SK-N-SH (cell line): Measurements from ENCODE around the gene SLC2A14. TPM values are rescaled to one million over a fixed set of nuclear protein-coding genes. Genes with fewer than 3 reads are reported as not detected.
"Not testable (repeated sequence)": the region's sequence is repeated elsewhere in the genome, so short reads cannot be mapped to it uniquely, and the experiment has no call there.

Experiments
- CTCF ChIA-PET: fragments of 300-600, 350-600 bp; formaldehyde crosslinking; extraction: SDS; loops from one replicate; lab custom pipeline; 2021; lab: Yijun Ruan, JAX
- POLR2A ChIA-PET: fragments of 350-600 bp; sonication (Branson Sonifier 250); formaldehyde crosslinking; extraction: SDS; loops from one replicate; lab custom pipeline; 2020; ENCODE audit warnings: antibody characterized with exemption, inconsistent platforms; lab: Yijun Ruan, JAX
- DNase-seq: peaks from one replicate; pipeline ENCODE4 v3.0.0; 2012
- H2AFZ ChIP-seq: fragments of 200-600 bp; sonication (generic); 2 replicates; pipeline ENCODE4 v1.8.1; 2016; ENCODE audit warnings: antibody characterized with exemption, mild to moderate bottlenecking, low read depth
- H3F3A ChIP-seq: fragments of 200-600 bp; sonication (generic); replicated peaks from 2 replicates; pipeline ENCODE3; 2016; ENCODE audit warnings: antibody characterized with exemption, mild to moderate bottlenecking; ENCODE audit not compliant: insufficient read depth
- H3K27ac ChIP-seq, 2 experiments: fragments of 200-500 bp in 1 of 2; fragments of 200-600 bp in 1 of 2; sonication (Bioruptor generic) in 1 of 2; sonication (generic), shearing (Covaris generic) in 1 of 2; 2 replicates each; pipeline versions ENCODE4 v1.5.1 to v1.6.1; 2014 to 2016; ENCODE audit warnings: low read depth in 2 of 2, inconsistent platforms in 1 of 2, low read length in 1 of 2, mild to moderate bottlenecking in 1 of 2, mixed read lengths in 1 of 2
- H3K27me3 ChIP-seq: fragments of 200-600 bp; sonication (generic), shearing (Covaris generic); 2 replicates; pipeline ENCODE4 v1.6.1; 2016; ENCODE audit warnings: mixed run types; ENCODE audit not compliant: insufficient read depth
- H3K36me3 ChIP-seq, 2 experiments: fragments of 200-500 bp in 1 of 2; fragments of 200-600 bp in 1 of 2; sonication (Bioruptor generic) in 1 of 2; sonication (generic) in 1 of 2; replicated peaks in 1 of 2; 2 replicates each; pipeline versions ENCODE3 to v1.5.1; 2014 to 2016; ENCODE audit warnings: low read length in 1 of 2, mild to moderate bottlenecking in 1 of 2; ENCODE audit not compliant: insufficient read depth in 2 of 2, control insufficient read depth in 1 of 2
- H3K4me1 ChIP-seq, 2 experiments: fragments of 200-500 bp in 1 of 2; fragments of 200-600 bp in 1 of 2; sonication (Bioruptor generic) in 1 of 2; sonication (generic), shearing (Covaris generic) in 1 of 2; 2 replicates each; pipeline versions ENCODE4 v1.5.1 to v1.6.1; 2014 to 2016; ENCODE audit warnings: low read depth in 1 of 2, low read length in 1 of 2, mixed run types in 1 of 2; ENCODE audit not compliant: insufficient read depth in 2 of 2, control insufficient read depth in 1 of 2
- H3K4me2 ChIP-seq: fragments of 200-600 bp; sonication (generic), shearing (Covaris generic); 2 replicates; pipeline ENCODE4 v1.6.1; 2017; ENCODE audit warnings: mixed run types
- H3K4me3 ChIP-seq, 2 experiments: fragments of 200-500 bp in 1 of 2; fragments of 200-600 bp in 1 of 2; sonication (Bioruptor generic) in 1 of 2; sonication (generic), shearing (Covaris generic) in 1 of 2; 2 replicates each; pipeline versions ENCODE4 v1.5.1 to v1.8.1; 2014 to 2016; ENCODE audit warnings: low read depth in 2 of 2, inconsistent platforms in 1 of 2, low read length in 1 of 2, mild to moderate bottlenecking in 1 of 2, mixed read lengths in 1 of 2, moderate library complexity in 1 of 2
- H3K79me2 ChIP-seq: fragments of 200-600 bp; sonication (generic); 2 replicates; pipeline ENCODE4 v1.8.1; 2017; ENCODE audit warnings: mild to moderate bottlenecking; ENCODE audit not compliant: insufficient read depth
- H3K9ac ChIP-seq: fragments of 200-600 bp; sonication (generic); 2 replicates; pipeline ENCODE4 v1.6.1; 2017; ENCODE audit warnings: mixed run types
- H3K9me2 ChIP-seq: fragments of 200-600 bp; sonication (generic); 2 replicates; pipeline ENCODE4 v1.6.1; 2017; ENCODE audit warnings: mixed run types
- H3K9me3 ChIP-seq: fragments of 200-600 bp; sonication (generic); 2 replicates; pipeline ENCODE4 v1.6.1; 2017; ENCODE audit warnings: mixed run types, mild to moderate bottlenecking, moderate library complexity
- H4K20me1 ChIP-seq: fragments of 200-600 bp; sonication (generic); 2 replicates; pipeline ENCODE4 v1.6.1; 2017; ENCODE audit warnings: mild to moderate bottlenecking, mixed run types; ENCODE audit not compliant: insufficient read depth
- ELF1 ChIP-seq: IDR thresholded peaks from 2 replicates; pipeline ENCODE4 v1.4.0; 2012
- FOXM1 ChIP-seq: IDR thresholded peaks from 2 replicates; pipeline ENCODE4 v1.4.0; 2012; ENCODE audit warnings: low read depth, mild to moderate bottlenecking
- MEF2A ChIP-seq: IDR thresholded peaks from 2 replicates; pipeline ENCODE4 v1.4.0; 2012; ENCODE audit warnings: low read depth, borderline replicate concordance
- NRF1 ChIP-seq: IDR thresholded peaks from 2 replicates; pipeline ENCODE4 v1.6.1; 2012; ENCODE audit warnings: low read depth, mild to moderate bottlenecking, low read length
- RCOR1 ChIP-seq: fragments of 150-350 bp; IDR thresholded peaks from 2 replicates; pipeline ENCODE4 v1.6.1; 2017; ENCODE audit warnings: antibody characterized with exemption, low read length
- RFX5 ChIP-seq: IDR thresholded peaks from 2 replicates; pipeline ENCODE4 v1.6.1; 2012; ENCODE audit warnings: mild to moderate bottlenecking, improper control_type of control experiment, low read length
- RXRA ChIP-seq: IDR thresholded peaks from 2 replicates; pipeline ENCODE4 v1.4.0; 2012; ENCODE audit warnings: low read depth, mild to moderate bottlenecking, borderline replicate concordance
- WGBS: methylation state at CpG from one replicate; pipeline ENCODE4 v1.1.6; 2017; ENCODE audit warnings: low lambda C conversion rate; 5-methylcytosine and 5-hydroxymethylcytosine counted together
- polyA plus RNA-seq, 3 experiments: library from polyadenylated mRNA; depleted of rRNA; stranded (reverse); fragments of >200 nt; gene quantifications; 2 replicates each; pipeline ENCODE4 v1.2.3, GENCODE V29; 2012
- TF ChIP-seq, protein P1 (sequence below): IDR thresholded peaks from 2 replicates; pipeline ENCODE4 v1.6.1; 2012; ENCODE audit warnings: mild to moderate bottlenecking, low read depth, low read length, moderate library complexity
- TF ChIP-seq, protein P2 (sequence below): IDR thresholded peaks from 2 replicates; pipeline ENCODE4 v1.4.0; 2012; ENCODE audit warnings: low read depth
- TF ChIP-seq, protein P3 (sequence below): fragments of 150-350 bp; IDR thresholded peaks from 2 replicates; pipeline ENCODE4 v1.6.1; 2016; ENCODE audit warnings: mild to moderate bottlenecking, low read depth, low read length
- TF ChIP-seq, protein P4 (sequence below): IDR thresholded peaks from 2 replicates; pipeline ENCODE4 v1.4.0; 2012; ENCODE audit warnings: low read depth, borderline replicate concordance

Gene SLC2A14
- polyA plus RNA-seq (2012; rRNA removed) = 0.37 and 0.39 TPM in 2 replicates
- polyA plus RNA-seq (2012; cell fraction: cytosol; rRNA removed) = 0.18 and 0.28 TPM in 2 replicates
- polyA plus RNA-seq (2012; cell fraction: nucleus; rRNA removed) = 0.80 and 1.3 TPM in 2 replicates

DNA sequence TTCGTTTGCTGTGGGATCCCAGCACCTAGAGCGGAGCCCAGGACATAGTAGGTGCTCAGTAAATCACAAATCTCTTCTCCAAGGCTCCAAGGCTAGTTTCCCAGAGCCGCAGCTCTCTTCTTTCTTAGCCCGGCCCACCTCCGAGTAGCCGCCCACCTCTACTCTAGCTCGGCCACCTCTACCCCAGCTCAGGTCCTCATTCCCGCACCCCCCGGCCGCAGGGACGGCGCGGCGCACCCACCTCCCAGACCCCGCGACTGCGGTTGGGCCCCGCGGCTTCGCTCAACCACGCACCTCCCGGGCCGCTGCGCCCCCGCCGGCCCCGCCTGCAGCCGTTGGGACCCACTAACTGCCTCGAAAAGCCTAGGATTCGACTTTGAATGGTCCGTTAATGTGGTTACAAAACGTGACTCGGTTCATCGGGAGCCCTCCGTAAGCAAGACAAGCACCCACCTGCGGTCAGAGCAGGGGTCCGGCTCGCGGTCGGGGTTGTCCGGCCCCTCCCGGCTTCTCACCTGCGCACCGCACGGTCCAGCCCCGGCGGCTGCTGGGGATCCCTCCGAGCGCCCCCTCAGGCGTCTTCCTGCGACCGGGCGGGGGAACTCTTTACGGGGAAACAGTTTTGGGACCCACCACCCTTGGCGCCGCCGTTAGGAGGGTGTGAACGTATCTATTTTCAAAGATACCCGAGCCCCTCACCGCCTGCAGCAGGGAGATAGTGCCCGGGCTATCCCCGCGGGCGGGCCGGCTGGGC, at the start of gene SLC2A14:
TSS of gene SLC2A14 (minus strand) at position 350 of the 754 bp plus-strand sequence. CDS start 3,035 bp downstream, outside the sequence.
- no peaks in the 10 kb centered on the region for H3K9me2 ChIP-seq
- H3K27ac ChIP-seq = no peak within 1 kb of the TSS
- no peaks in the 10 kb centered on the region for H3K9me3 ChIP-seq
- H3F3A ChIP-seq = peaks cover 10% of the 10 kb centered on the region
- WGBS = 49% methylated on average over 61 of the region's 65 CpGs
- H3K4me1 ChIP-seq = no peaks in the 10 kb centered on the region
- H2AFZ ChIP-seq = no peak within 1 kb of the TSS
- DNase-seq = no peak
- H3K9ac ChIP-seq = no peak within 1 kb of the TSS
- H3K36me3 ChIP-seq = no peaks in the 10 kb centered on the region
- no peaks in the 10 kb centered on the region for H4K20me1 ChIP-seq
- H3K79me2 ChIP-seq = no peaks in the 10 kb centered on the region
- H3K27me3 ChIP-seq = peaks cover 14% of the 10 kb centered on the region; the same call in 1 of the 2 replicates
- ChIA-PET POLR2A (no interaction called here), CTCF (no interaction called here)
- no peak within 1 kb of the TSS for H3K4me3 ChIP-seq
- no peak within 1 kb of the TSS for H3K4me2 ChIP-seq
- no peak for TF ChIP-seq MEF2A
- no peak for TF ChIP-seq NRF1
- TF ChIP-seq, protein P1, sequence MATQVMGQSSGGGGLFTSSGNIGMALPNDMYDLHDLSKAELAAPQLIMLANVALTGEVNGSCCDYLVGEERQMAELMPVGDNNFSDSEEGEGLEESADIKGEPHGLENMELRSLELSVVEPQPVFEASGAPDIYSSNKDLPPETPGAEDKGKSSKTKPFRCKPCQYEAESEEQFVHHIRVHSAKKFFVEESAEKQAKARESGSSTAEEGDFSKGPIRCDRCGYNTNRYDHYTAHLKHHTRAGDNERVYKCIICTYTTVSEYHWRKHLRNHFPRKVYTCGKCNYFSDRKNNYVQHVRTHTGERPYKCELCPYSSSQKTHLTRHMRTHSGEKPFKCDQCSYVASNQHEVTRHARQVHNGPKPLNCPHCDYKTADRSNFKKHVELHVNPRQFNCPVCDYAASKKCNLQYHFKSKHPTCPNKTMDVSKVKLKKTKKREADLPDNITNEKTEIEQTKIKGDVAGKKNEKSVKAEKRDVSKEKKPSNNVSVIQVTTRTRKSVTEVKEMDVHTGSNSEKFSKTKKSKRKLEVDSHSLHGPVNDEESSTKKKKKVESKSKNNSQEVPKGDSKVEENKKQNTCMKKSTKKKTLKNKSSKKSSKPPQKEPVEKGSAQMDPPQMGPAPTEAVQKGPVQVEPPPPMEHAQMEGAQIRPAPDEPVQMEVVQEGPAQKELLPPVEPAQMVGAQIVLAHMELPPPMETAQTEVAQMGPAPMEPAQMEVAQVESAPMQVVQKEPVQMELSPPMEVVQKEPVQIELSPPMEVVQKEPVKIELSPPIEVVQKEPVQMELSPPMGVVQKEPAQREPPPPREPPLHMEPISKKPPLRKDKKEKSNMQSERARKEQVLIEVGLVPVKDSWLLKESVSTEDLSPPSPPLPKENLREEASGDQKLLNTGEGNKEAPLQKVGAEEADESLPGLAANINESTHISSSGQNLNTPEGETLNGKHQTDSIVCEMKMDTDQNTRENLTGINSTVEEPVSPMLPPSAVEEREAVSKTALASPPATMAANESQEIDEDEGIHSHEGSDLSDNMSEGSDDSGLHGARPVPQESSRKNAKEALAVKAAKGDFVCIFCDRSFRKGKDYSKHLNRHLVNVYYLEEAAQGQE = no peak
- TF ChIP-seq RFX5 = no peak
- TF ChIP-seq FOXM1 = no peak
- TF ChIP-seq, protein P2, sequence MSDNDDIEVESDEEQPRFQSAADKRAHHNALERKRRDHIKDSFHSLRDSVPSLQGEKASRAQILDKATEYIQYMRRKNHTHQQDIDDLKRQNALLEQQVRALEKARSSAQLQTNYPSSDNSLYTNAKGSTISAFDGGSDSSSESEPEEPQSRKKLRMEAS = no peak
- no peak for TF ChIP-seq ELF1
- no peak for TF ChIP-seq RCOR1
- TF ChIP-seq, protein P3, sequence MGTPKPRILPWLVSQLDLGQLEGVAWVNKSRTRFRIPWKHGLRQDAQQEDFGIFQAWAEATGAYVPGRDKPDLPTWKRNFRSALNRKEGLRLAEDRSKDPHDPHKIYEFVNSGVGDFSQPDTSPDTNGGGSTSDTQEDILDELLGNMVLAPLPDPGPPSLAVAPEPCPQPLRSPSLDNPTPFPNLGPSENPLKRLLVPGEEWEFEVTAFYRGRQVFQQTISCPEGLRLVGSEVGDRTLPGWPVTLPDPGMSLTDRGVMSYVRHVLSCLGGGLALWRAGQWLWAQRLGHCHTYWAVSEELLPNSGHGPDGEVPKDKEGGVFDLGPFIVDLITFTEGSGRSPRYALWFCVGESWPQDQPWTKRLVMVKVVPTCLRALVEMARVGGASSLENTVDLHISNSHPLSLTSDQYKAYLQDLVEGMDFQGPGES = no peak
- no peak for TF ChIP-seq RXRA
- TF ChIP-seq, protein P4, sequence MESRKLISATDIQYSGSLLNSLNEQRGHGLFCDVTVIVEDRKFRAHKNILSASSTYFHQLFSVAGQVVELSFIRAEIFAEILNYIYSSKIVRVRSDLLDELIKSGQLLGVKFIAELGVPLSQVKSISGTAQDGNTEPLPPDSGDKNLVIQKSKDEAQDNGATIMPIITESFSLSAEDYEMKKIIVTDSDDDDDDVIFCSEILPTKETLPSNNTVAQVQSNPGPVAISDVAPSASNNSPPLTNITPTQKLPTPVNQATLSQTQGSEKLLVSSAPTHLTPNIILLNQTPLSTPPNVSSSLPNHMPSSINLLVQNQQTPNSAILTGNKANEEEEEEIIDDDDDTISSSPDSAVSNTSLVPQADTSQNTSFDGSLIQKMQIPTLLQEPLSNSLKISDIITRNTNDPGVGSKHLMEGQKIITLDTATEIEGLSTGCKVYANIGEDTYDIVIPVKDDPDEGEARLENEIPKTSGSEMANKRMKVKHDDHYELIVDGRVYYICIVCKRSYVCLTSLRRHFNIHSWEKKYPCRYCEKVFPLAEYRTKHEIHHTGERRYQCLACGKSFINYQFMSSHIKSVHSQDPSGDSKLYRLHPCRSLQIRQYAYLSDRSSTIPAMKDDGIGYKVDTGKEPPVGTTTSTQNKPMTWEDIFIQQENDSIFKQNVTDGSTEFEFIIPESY = no peak

DNA sequence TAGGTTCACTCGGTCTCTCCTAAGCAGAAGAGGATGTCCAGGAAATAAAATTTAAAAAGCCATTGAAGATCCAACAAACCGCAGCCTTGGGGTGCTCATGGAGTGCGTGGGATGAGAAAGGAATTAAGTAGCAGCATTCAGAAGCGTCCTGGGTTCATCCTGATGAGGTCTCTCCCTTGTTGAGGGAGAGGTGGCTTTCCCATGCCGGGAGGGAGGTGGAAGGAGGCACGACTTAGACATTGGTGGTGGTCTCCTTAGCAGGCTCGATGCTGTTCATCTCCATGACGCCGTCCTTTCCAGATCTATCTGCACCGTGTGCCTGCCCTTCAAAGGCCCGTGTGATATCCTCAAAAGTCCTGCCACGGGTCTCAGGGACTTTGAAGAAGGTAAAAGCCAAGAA, 48.5 kb upstream of the SLC2A14 start:
- peaks cover 7 to 20% of the 10 kb centered on the region in 2 experiments for H3K36me3 ChIP-seq
- H3K9me3 ChIP-seq, H3K4me3 ChIP-seq, DNase-seq, H3K9me2 ChIP-seq, H4K20me1 ChIP-seq, H3K79me2 ChIP-seq, H3K4me2 ChIP-seq, H3K27me3 ChIP-seq, H2AFZ ChIP-seq, H3K4me1 ChIP-seq, H3K9ac ChIP-seq, POLR2A ChIA-PET, H3K27ac ChIP-seq, H3F3A ChIP-seq: not testable (repeated sequence)
- CTCF ChIA-PET = interaction anchor here (0.6 kb wide), 1 partner anchor 57 kb away, joined by 4 read pairs; no protein-coding TSS in a partner anchor
- 28% methylated on average over 12 of the region's 12 CpGs for WGBS

DNA sequence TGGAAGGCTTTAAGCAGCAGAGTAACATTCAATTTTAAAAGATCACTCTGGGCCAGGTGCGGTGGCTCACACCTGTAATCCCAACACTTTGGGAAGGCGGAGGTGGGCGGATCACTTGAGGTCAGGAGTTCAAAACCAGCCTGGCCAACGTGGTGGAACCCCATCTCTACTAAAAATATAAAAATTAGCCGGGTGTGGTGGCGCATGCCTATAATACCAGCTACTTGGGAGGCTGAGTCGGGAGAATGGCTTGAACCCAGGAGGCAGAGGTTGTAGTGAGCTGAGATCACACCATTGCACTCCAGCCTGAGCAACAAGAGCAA, 45.5 kb upstream of the SLC2A14 start:
- H4K20me1 ChIP-seq, H3F3A ChIP-seq, H2AFZ ChIP-seq, H3K4me3 ChIP-seq, H3K4me1 ChIP-seq, H3K4me2 ChIP-seq, H3K9ac ChIP-seq, H3K9me3 ChIP-seq, H3K79me2 ChIP-seq, H3K27ac ChIP-seq, DNase-seq, H3K27me3 ChIP-seq, POLR2A ChIA-PET, H3K9me2 ChIP-seq: not testable (repeated sequence)
- H3K36me3 ChIP-seq = peaks cover 0 to 13% of the 10 kb centered on the region in 2 experiments
- WGBS = 76% methylated on average over 7 of the region's 7 CpGs
- CTCF ChIA-PET = interaction anchor here (2.1 kb wide), 1 partner anchor 15 kb away, joined by 9 read pairs; no protein-coding TSS in a partner anchor
